T-helper 17 cell (primary cell): ENCODE results near the gene HMGCLL1. TPM values are rescaled to one million over a fixed set of nuclear protein-coding genes. Genes with fewer than 3 reads are reported as not detected.
A peak's percentile ranks its signal among the peaks of the same experiment; 100 is the strongest.

Source experiments
- ATAC-seq: fragments of 150-1000 bp; cut with Tn5 transposase; 2 replicates; pipeline ENCODE4 v1.10.0; 2021; ENCODE audit warnings: mild to moderate bottlenecking, moderate library complexity
- DNase-seq, 3 donors: peaks; one replicate each; pipeline versions ENCODE4 v3.0.0 to v3.0.0-alpha.2; 2020 to 2021
- H3K9me3 ChIP-seq: one replicate; pipeline ENCODE4 v1.7.0; 2013; ENCODE audit warnings: low read length, mild to moderate bottlenecking; ENCODE audit not compliant: control insufficient read depth, poor library complexity, severe bottlenecking
- H3K27ac Mint-ChIP-seq: one replicate; pipeline ENCODE4 v1.8.0; 2022; ENCODE audit warnings: mild to moderate bottlenecking, moderate library complexity, mixed read lengths
- H3K27me3 Mint-ChIP-seq: one replicate; pipeline ENCODE4 v1.8.0; 2022; ENCODE audit warnings: mixed read lengths
- H3K36me3 Mint-ChIP-seq: one replicate; pipeline ENCODE4 v1.8.0; 2022; ENCODE audit warnings: low read depth, mixed read lengths
- H3K4me1 Mint-ChIP-seq: one replicate; pipeline ENCODE4 v1.8.0; 2022; ENCODE audit warnings: mild to moderate bottlenecking, mixed read lengths
- H3K4me3 Mint-ChIP-seq: one replicate; pipeline ENCODE4 v1.8.0; 2022; ENCODE audit warnings: mild to moderate bottlenecking, moderate library complexity, mixed read lengths
- total RNA-seq, 4 donors: library from RNA in 2 of 4; stranded (reverse) in 2 of 4; gene quantifications; one replicate each; pipeline ENCODE4 v1.2.3 and lab custom pipeline; 2022 to 2026

Gene HMGCLL1
- total RNA-seq: not detected
- total RNA-seq (lab: John Stamatoyannopoulos, UW): 0 reads per million in 2 donors

DNA sequence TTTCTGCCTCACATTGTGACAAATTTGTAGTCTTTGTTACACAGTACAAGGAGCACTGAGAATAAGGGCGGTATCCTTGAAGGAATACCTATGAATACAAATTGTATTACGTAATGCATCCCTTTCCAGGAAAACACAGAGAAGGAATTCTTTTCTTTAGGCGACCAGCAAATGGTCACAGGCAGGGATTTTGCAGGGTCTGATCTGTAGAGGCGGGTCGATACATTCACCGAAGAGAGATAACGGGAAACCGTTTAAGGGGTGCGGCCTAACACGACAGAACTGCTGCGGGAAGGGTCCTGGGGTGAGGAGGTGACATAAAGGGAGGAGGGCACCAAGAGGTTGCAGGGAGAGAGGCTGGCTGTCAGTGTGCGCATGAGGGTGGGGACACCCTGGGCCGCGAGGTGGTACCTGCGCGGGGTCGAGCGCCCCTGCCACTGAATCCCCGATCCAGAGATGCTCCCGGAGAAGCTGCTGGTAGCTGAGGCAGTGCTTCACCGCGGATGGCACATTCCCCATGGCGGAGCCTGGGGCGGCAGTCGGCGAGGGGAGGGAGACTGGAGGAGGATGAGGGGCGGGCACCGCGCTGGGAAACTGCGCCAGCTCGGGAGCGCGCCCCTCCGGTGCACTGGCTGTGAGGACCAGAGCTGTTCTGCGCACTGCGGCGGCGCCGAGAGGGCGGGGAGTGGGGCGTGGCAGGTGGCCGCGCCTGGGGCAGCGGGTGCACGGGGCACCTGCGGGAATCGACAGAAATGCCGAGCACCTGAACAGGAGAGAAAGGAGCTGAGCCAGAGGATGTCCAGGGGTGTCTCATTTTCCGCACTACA, at the start of gene HMGCLL1:
Gene HMGCLL1, minus strand, starts transcription at position 656 of the 827 bp plus-strand sequence. Its CDS starts 137 bp downstream, at position 519.
- ATAC-seq (no peak), DNase-seq (peak in 1 of 3 donors; percentile 2)
- no peaks in the 10 kb centered on the region for H3K4me1 Mint-ChIP-seq

DNA sequence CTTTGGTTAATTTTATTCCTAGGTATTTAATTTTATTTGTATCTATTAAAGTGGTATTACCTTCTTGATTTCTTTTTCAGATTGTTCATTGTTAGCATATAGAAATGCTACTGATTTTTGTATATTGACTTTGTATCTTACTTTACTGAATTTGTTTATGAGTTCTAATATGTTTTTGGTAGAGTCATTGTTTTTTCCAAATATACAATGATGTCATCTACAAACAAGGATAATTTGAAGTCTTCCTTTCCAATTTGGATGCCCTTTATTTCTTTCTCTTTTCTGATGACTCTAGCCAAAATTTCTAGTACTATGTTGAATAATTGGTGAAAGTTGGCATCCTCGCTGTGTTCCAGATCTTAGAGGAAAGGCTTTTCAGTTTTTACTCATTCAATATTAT, 43.0 kb upstream of the HMGCLL1 start:
- no peaks in the 10 kb centered on the region for H3K27me3 Mint-ChIP-seq
- no peak overlapping the region for H3K4me3 Mint-ChIP-seq
- no peak for DNase-seq
- no peaks in the 10 kb centered on the region for H3K9me3 ChIP-seq
- no peak overlapping the region for H3K27ac Mint-ChIP-seq
- no peaks in the 10 kb centered on the region for H3K36me3 Mint-ChIP-seq
- no peak for ATAC-seq
- no peaks in the 10 kb centered on the region for H3K4me1 Mint-ChIP-seq

More for the DNA sequence above, at the start of gene HMGCLL1:
- H3K36me3 Mint-ChIP-seq: no peaks in the 10 kb centered on the region
- no peaks in the 10 kb centered on the region for H3K9me3 ChIP-seq
- H3K27ac Mint-ChIP-seq: no peak within 1 kb of the TSS
- no peak within 1 kb of the TSS for H3K4me3 Mint-ChIP-seq
- H3K27me3 Mint-ChIP-seq: no peaks in the 10 kb centered on the region

DNA sequence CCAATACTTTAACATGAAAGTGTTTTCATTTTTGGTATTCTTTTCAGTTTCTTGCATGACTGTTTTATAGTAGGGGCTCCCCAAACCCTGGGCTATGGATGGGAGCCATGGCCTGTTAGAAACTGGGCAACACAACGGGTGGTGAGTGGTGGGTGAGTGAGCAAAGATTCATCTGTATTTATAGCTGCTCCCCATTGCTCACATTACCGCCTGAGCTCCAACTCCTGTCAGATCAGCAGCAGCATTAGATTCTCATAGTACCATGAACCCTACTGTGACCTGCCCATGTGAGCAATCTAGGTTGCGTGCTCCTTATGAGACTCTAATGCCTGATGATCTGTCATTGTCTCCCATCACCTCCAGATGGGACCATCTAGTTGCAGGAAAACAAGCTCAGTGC, 42.3 kb upstream of the HMGCLL1 start:
- no peak for ATAC-seq
- DNase-seq: no peak
- no peaks in the 10 kb centered on the region for H3K4me1 Mint-ChIP-seq
- no peaks in the 10 kb centered on the region for H3K9me3 ChIP-seq
- H3K27ac Mint-ChIP-seq: no peak overlapping the region
- no peaks in the 10 kb centered on the region for H3K27me3 Mint-ChIP-seq
- H3K36me3 Mint-ChIP-seq: no peaks in the 10 kb centered on the region
- no peak overlapping the region for H3K4me3 Mint-ChIP-seq

DNA sequence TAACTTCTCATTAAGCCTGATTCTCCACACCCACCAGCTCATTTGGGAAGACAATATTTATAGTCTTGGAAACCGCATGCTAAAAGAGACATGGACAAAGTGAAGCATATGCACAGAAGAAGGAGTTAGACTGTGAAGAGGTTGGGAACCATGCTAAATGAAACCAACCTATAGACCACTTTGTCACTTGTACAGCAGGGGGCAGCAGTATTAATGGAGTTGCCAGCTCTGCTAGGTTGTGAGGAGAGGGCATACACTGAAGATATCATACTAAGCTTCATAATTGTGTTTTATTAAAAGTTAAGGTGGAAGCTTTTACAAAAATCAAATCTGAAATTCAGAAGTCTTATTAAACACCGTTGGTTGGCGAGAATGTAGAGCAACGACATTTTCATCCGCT, 38.3 kb upstream of the HMGCLL1 start:
- no peaks in the 10 kb centered on the region for H3K36me3 Mint-ChIP-seq
- no peak overlapping the region for H3K4me3 Mint-ChIP-seq
- DNase-seq: no peak
- H3K27me3 Mint-ChIP-seq: no peaks in the 10 kb centered on the region
- no peaks in the 10 kb centered on the region for H3K9me3 ChIP-seq
- no peaks in the 10 kb centered on the region for H3K4me1 Mint-ChIP-seq
- ATAC-seq: no peak
- no peak overlapping the region for H3K27ac Mint-ChIP-seq

DNA sequence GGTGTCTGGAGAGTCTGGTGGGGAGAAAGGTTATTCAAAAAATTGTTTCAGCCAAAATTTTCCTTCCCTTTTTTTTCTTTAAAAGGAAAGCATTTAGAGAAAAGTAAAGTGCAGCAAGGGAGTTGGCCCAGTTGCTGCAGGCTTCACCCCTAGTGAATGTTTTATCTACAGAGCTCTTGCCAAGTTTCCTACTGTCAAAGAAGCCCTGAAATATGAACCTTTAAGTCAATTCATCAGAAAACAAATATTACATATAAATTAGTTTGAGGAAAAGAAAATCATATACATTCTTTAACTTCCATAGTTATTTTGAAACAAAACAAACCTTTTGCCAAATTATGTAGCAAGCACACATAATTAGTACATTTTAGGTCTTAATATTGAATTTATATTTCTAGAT, 25.0 kb upstream of the HMGCLL1 start:
- H3K9me3 ChIP-seq: no peaks in the 10 kb centered on the region
- Mint-ChIP-seq H3K4me3 (no peak overlapping the region), H3K27me3 (no peaks in the 10 kb centered on the region), H3K36me3 (no peaks in the 10 kb centered on the region), H3K27ac (no peak overlapping the region), H3K4me1 (no peaks in the 10 kb centered on the region)
- ATAC-seq (no peak), DNase-seq (no peak)

DNA sequence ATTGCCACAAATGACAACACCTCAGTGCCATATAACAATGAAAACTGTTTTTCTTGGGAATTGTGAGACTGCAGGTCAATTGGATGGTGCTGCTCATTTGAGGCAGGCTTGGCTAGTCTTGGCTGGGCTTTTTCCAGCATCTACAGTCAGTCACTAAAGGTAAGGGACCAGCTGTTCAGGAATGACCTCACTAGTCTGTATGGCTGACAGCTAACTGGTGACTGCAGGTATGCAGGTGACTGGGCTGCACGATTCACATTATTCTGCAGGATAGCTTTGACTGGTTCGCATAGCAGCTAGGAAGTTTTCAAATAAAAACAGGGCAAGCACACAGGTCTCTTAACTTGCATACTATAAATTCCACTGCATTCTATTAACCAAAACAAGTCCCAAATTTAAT, 22.1 kb upstream of the HMGCLL1 start:
- Mint-ChIP-seq H3K27ac (no peak overlapping the region), H3K27me3 (no peaks in the 10 kb centered on the region), H3K4me3 (no peak overlapping the region), H3K4me1 (no peaks in the 10 kb centered on the region), H3K36me3 (no peaks in the 10 kb centered on the region)
- DNase-seq (no peak), ATAC-seq (no peak)
- no peaks in the 10 kb centered on the region for H3K9me3 ChIP-seq

DNA sequence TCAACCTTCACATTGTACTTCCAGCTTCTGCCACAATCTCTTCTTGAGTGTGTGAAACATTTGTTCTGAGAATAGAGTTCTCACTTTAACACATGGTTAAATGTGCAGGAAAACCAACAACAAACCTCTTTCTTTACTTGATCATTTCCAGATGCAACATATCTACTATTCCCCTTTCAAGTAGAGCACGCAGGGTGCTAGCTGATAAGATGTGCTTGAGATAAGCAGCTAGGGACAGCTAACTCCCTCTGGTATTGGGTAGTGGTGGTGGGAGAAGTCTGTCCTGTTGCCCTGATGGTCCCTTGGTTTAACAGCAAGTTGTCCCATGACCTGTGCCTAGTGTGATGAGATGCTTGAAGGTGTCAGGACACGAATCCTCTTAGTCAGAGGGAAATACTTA, 15.4 kb upstream of the HMGCLL1 start:
- no peaks in the 10 kb centered on the region for H3K27me3 Mint-ChIP-seq
- ATAC-seq: no peak
- H3K4me3 Mint-ChIP-seq: no peak overlapping the region
- H3K27ac Mint-ChIP-seq: no peak overlapping the region
- H3K36me3 Mint-ChIP-seq: no peaks in the 10 kb centered on the region
- no peak for DNase-seq
- no peaks in the 10 kb centered on the region for H3K4me1 Mint-ChIP-seq
- H3K9me3 ChIP-seq: no peaks in the 10 kb centered on the region

DNA sequence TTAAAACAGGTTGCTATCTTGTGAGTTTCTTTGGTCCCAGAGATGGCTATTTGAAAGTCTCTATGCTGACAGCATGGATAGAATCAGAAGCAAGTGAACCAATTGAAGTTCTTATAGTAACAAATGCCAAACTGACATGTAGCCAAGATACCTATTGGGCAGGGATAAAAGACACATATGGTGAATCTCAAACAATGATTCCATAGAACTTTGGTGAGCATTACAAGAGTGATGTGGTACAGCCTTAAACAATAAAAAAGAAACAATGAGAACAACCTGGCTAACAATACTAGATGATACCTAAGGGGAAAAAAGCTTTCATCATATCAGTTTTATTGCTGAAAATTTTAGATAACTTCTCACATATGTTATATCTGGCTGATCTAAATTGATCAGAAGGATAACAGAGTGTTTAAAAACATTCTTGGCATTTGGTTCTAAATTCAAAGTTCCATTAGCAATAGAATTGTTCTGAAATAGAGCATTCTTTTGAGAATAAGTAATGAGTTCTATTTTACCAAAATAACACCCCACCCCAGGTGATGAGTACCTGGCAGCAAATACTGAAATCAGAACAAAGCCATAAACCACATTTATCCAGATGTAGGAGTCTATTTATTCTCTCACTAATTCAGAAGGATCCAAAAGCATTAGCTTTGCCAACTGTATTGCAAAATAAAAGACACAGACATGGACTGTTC, 5.8 kb upstream of the HMGCLL1 start:
- Mint-ChIP-seq H3K27me3 (no peaks in the 10 kb centered on the region), H3K4me3 (no peak overlapping the region), H3K27ac (no peak overlapping the region), H3K36me3 (no peaks in the 10 kb centered on the region), H3K4me1 (no peaks in the 10 kb centered on the region)
- DNase-seq (no peak), ATAC-seq (no peak)
- H3K9me3 ChIP-seq: no peaks in the 10 kb centered on the region

DNA sequence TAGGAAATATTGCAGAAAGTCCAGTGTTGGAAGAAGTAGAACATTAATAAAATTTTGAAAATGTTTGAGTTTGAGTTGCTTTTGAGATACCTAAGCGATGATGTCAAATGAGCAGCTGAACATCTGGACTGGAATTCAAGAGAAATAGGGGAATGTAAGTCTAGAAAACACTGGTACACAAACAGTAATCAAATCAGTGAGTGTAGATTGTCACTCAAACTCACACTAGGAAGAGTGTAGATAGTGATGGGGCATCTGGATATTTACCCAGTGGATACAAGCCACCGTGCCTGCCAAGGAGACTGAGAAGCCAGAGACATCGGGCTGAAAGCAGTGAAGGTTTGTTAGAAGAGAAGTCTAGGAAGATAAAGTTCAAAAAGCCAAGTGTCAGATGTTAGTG, 2.2 kb downstream of the HMGCLL1 start:
- DNase-seq (no peak), ATAC-seq (no peak)
- H3K27me3 Mint-ChIP-seq: no peaks in the 10 kb centered on the region
- H3K27ac Mint-ChIP-seq: no peak overlapping the region
- no peak overlapping the region for H3K4me3 Mint-ChIP-seq
- H3K4me1 Mint-ChIP-seq: no peaks in the 10 kb centered on the region
- H3K36me3 Mint-ChIP-seq: no peaks in the 10 kb centered on the region
- H3K9me3 ChIP-seq: no peaks in the 10 kb centered on the region

DNA sequence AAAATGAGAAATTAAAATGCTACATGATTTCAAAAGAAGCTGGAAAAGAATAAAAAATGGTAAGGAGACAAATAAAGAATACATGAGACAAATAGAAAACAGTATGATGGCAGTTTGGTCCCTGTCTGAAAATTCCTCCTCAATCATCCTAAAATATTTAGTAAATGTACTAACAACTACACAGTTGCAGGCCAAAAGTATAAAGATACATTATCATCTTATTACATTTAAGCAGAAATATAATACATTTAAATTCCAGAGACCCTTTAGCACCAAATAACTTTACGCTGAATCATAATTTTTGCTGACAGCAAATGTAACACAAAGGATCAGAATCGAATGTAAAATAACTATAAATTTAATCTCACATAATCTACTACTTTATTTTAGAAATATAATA, 4.4 kb downstream of the HMGCLL1 start:
- DNase-seq (no peak), ATAC-seq (no peak)
- Mint-ChIP-seq H3K4me1 (no peaks in the 10 kb centered on the region), H3K27me3 (no peaks in the 10 kb centered on the region), H3K4me3 (no peak overlapping the region), H3K27ac (no peak overlapping the region), H3K36me3 (no peaks in the 10 kb centered on the region)
- H3K9me3 ChIP-seq: no peaks in the 10 kb centered on the region

DNA sequence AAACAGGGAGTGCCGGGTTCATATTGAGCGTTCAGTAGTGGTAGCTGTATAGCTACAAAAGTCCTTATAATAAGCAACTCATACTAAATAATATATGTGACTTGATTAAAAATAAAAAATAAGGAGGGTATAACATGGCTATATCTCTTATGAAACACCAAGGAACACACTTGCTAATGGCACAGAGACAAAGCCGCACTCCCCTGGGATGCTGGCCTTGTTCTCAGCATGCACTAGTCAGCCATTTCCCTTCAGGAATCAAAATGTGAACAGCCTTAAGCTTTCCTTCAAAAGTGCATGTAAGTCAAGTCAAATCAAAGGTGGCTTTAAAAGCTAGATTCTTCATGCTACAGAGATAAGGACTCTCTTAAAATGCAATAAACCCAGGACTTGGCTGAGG, 9.4 kb downstream of the HMGCLL1 start:
- H3K9me3 ChIP-seq: no peaks in the 10 kb centered on the region
- Mint-ChIP-seq H3K4me1 (no peaks in the 10 kb centered on the region), H3K27me3 (no peaks in the 10 kb centered on the region), H3K4me3 (no peak overlapping the region), H3K27ac (no peak overlapping the region), H3K36me3 (no peaks in the 10 kb centered on the region)
- ATAC-seq (no peak), DNase-seq (no peak)

DNA sequence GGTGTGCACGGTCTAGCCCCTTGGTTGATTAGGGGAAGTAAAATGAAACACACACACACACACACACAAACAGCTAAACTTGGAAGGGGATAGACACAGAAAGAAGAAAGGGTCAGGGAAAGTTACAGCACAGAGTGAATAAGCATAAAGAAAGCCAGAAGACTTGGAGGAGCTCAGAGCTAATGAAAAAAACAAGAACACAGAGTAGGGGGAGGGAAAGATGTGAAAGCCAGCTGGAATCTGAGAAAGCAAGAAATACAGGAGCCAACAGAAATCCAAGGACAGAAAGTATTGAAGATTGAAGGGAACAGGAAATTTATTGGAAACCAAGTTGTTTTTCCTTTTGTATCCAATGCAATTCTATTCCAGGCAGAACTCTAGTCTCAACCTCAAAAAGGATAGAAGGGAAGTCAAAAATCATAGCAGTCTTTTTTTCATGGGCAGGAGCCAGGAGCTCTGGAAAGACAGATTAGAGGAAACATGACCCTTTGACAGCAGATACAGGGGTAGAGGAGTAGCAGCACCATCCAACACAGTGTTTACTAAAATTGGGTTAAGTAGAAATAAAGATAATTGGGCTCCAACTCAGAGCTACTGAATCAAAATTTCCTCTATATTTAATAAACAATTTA, 10.1 kb downstream of the HMGCLL1 start:
- no peaks in the 10 kb centered on the region for H3K27me3 Mint-ChIP-seq
- H3K4me3 Mint-ChIP-seq: no peak overlapping the region
- DNase-seq (no peak), ATAC-seq (no peak)
- H3K36me3 Mint-ChIP-seq: no peaks in the 10 kb centered on the region
- H3K27ac Mint-ChIP-seq: no peak overlapping the region
- H3K9me3 ChIP-seq: no peaks in the 10 kb centered on the region
- H3K4me1 Mint-ChIP-seq: no peaks in the 10 kb centered on the region

DNA sequence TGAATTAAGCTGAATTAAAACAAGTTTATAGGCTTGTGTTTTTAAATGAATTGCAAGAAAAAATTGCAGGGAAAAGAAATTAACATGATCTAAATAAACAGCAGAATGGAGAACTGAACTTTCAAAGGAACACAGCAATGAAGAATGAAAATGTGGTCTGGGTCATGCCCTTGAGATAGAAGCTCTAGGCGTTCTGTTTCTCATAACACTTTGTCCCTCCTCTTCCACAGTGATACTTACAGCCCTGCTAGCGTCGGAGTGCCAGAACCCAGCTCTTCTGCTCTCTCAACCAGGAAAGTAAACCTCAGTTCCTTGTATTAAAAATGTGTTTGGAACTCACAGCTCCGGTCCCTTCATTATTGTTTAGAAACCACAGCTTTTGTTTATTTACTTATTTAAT, 11.4 kb downstream of the HMGCLL1 start:
- H3K9me3 ChIP-seq: no peaks in the 10 kb centered on the region
- ATAC-seq: no peak
- Mint-ChIP-seq H3K27me3 (no peaks in the 10 kb centered on the region), H3K27ac (no peak overlapping the region), H3K4me1 (no peaks in the 10 kb centered on the region), H3K4me3 (no peak overlapping the region), H3K36me3 (no peaks in the 10 kb centered on the region)
- no peak for DNase-seq
